K562 (cell line): ENCODE data around the gene MPDU1. TPM values are rescaled to one million over a fixed set of nuclear protein-coding genes. Genes with fewer than 3 reads are reported as not detected.
A peak's percentile ranks its signal among the peaks of the same experiment; 100 is the strongest.

Experiments
- ADNP ChIP-seq: fragments of 200-800 bp; sonication (Bioruptor generic); IDR thresholded peaks from 2 replicates; pipeline ENCODE4 v1.6.1; 2016; ENCODE audit warnings: missing genetic modification characterization, missing compliant biosample characterization
- CEBPG ChIP-seq, 3 experiments: fragments of 200-800 bp in 1 of 3; sonication (Bioruptor generic) in 1 of 3; sonication (generic) in 1 of 3; formaldehyde crosslinking in 1 of 3; IDR thresholded peaks in 2 of 3; conservative IDR thresholded peaks in 1 of 3; 2 replicates each; pipeline versions ENCODE4 v1.6.1 to v1.8.0; 2016 to 2022; ENCODE audit warnings: missing compliant biosample characterization in 2 of 3, missing genetic modification characterization in 2 of 3, mild to moderate bottlenecking in 1 of 3, missing genetic modification reagents in 1 of 3
- EP300 ChIP-seq: IDR thresholded peaks from 2 replicates; pipeline ENCODE4 v1.6.1; 2012; ENCODE audit warnings: low read length, improper control_type of control experiment
- ETV5 ChIP-seq: sonication (generic); formaldehyde crosslinking; IDR thresholded peaks from 2 replicates; pipeline ENCODE4 v1.4.0; 2020; ENCODE audit warnings: low read depth, mild to moderate bottlenecking, missing genetic modification reagents
- FOXP4 ChIP-seq: sonication (generic); formaldehyde crosslinking; IDR thresholded peaks from 2 replicates; pipeline ENCODE4 v1.8.0; 2022; ENCODE audit warnings: mild to moderate bottlenecking, missing genetic modification reagents, borderline replicate concordance
- GABPA ChIP-seq: fragments of 200-800 bp; sonication (Bioruptor generic); conservative IDR thresholded peaks from 2 replicates; pipeline ENCODE4 v1.6.1; 2016; ENCODE audit warnings: low read depth, missing genetic modification characterization, missing compliant biosample characterization
- GABPB1 ChIP-seq: sonication (generic); formaldehyde crosslinking; IDR thresholded peaks from 2 replicates; pipeline ENCODE4 v1.8.0; 2022; ENCODE audit warnings: mild to moderate bottlenecking, missing genetic modification reagents
- MCM3 ChIP-seq: fragments of 450-650 bp; IDR thresholded peaks from 2 replicates; pipeline ENCODE4 v1.6.1; 2016
- PHB ChIP-seq: fragments of 250-450 bp; sonication (Bioruptor Pico); IDR thresholded peaks from 2 replicates; pipeline ENCODE4 v1.5.0; 2021
- POLR2A ChIP-seq: fragments of 450-650 bp; conservative IDR thresholded peaks from 2 replicates; pipeline ENCODE4 v1.6.1; 2016
- POLR2G ChIP-seq: fragments of 200-400 bp; formaldehyde crosslinking; IDR thresholded peaks from 2 replicates; pipeline ENCODE4 v1.6.1; 2017; ENCODE audit warnings: low read depth, mild to moderate bottlenecking, antibody characterized with exemption, low read length, moderate library complexity
- RBBP5 ChIP-seq: fragments of 200-600 bp; sonication (generic); IDR thresholded peaks from 2 replicates; pipeline ENCODE4 v1.6.1; 2012; ENCODE audit warnings: borderline replicate concordance, mild to moderate bottlenecking, low read length, control low read depth, inconsistent platforms; ENCODE audit not compliant: insufficient read depth, poor library complexity, severe bottlenecking
- ZBTB8A ChIP-seq: fragments of 450-650 bp; IDR thresholded peaks from 2 replicates; pipeline ENCODE4 v1.6.1; 2018; ENCODE audit warnings: mild to moderate bottlenecking, moderate library complexity; ENCODE audit not compliant: partially characterized antibody
- ZNF282 ChIP-seq: sonication (generic); formaldehyde crosslinking; IDR thresholded peaks from 2 replicates; pipeline ENCODE4 v1.8.1; 2023; ENCODE audit warnings: missing genetic modification reagents
- ZNF431 ChIP-seq: sonication (generic); formaldehyde crosslinking; IDR thresholded peaks from 2 replicates; pipeline ENCODE4 v1.8.0; 2022; ENCODE audit warnings: mild to moderate bottlenecking, missing genetic modification reagents
- ZNF449 ChIP-seq: fragments of 250-450 bp; sonication (Bioruptor Pico); IDR thresholded peaks from 2 replicates; pipeline ENCODE4 v1.8.0; 2022; ENCODE audit warnings: moderate library complexity, mild to moderate bottlenecking, inconsistent platforms
- ZNF518B ChIP-seq: fragments of 250-450 bp; sonication (Bioruptor Pico); IDR thresholded peaks from 2 replicates; pipeline ENCODE4 v1.5.0; 2021; ENCODE audit warnings: mild to moderate bottlenecking, moderate library complexity
- ZNF584 ChIP-seq: fragments of 200-800 bp; sonication (Bioruptor generic); IDR thresholded peaks from 2 replicates; pipeline ENCODE4 v1.6.1; 2016; ENCODE audit warnings: low read depth, mild to moderate bottlenecking, missing genetic modification characterization, missing compliant biosample characterization
- polyA plus RNA-seq, 8 experiments: library from polyadenylated mRNA; depleted of rRNA in 4 of 8; stranded (reverse) in 5 of 8; unstranded in 3 of 8; fragments of >200 nt; fragmentation: Nextera tagmentation in 2 of 8; fragmentation: Illumina TruSeq in 1 of 8; extraction: Ambion mirVana in 2 of 8; extraction: Trizol in 1 of 8; gene quantifications; 2 replicates each; pipeline versions ENCODE4 v1.2.1 to v1.2.3, GENCODE V29; 2011 to 2014; ENCODE audit warnings: inconsistent platforms in 1 of 8, missing spikeins in 1 of 8
- total RNA-seq, 7 experiments: library from RNA; depleted of rRNA in 6 of 7; stranded (reverse); fragments of >200 nt in 6 of 7; fragmentation: Illumina TruSeq in 2 of 7; extraction: Trizol in 2 of 7; gene quantifications; 2 replicates each; pipeline versions ENCODE4 v1.2.1 to v1.2.3, GENCODE V29; 2011 to 2021; ENCODE audit warnings: low replicate concordance in 1 of 7

The MPDU1 gene
- total and polyA plus RNA-seq, 9 of the 15 experiments (the other 6 are each of a cell fraction or from before 2014, with no cell fraction given), result 4.9 to 179 (median 77.1) TPM

GRCh38 chr17:7583253-7584109 is at the start of gene MPDU1 (continued):
- TF ChIP-seq FOXP4 (CRISPR knock-in tag) (peak; percentile 37; the same call in 1 of the 2 replicates), ZBTB8A (no peak), CEBPG (CRISPR knock-in tag; IDR thresholded peaks at IDR 0.05) (peak; percentile 20; the same call in 1 of the 2 replicates), CEBPG (tag; conservative IDR thresholded peaks at IDR 0.05 in 1 of 2, IDR thresholded peaks at IDR 0.05 in 1 of 2) (no peak), MCM3 (no peak), POLR2G (peak; percentile 94), PHB (CRISPR knock-in tag) (no peak), ZNF518B (CRISPR knock-in tag) (no peak), ADNP (tag) (no peak), ETV5 (no peak; the same call in 1 of the 2 replicates), POLR2A (peak; percentile 93), ZNF431 (CRISPR knock-in tag) (peak; percentile 27; the same call in 1 of the 2 replicates), GABPB1 (peak; percentile 92), ZNF282 (CRISPR knock-in tag) (0 out of 2 replicates have a peak, but pooled peaks have one; percentile 11), ZNF449 (CRISPR knock-in tag) (no peak), GABPA (tag) (peak; percentile 97), EP300 (peak; percentile 55; the same call in 1 of the 2 replicates), ZNF584 (peak; percentile 36; the same call in 1 of the 2 replicates), RBBP5 (peak; percentile 22)
